AML-193 (cell line): ENCODE data around the gene NSDHL.

Experiments used
- DNase-seq, 2 experiments: peaks; one replicate each; lab custom pipeline; 2025; lab: John Stamatoyannopoulos, UW

Gene NSDHL

GRCh38 chrX:152844256-152844655, 13.4 kb downstream of the NSDHL start:
- no peak for DNase-seq

- no peak for DNase-seq
Measured at GRCh38 chrX:152845618-152846240, 14.9 kb downstream of the NSDHL start.

GRCh38 chrX:152847281-152847680, 16.4 kb downstream of the NSDHL start:
- DNase-seq: no peak

- DNase-seq: no peak
Measured at GRCh38 chrX:152850465-152850864, 19.6 kb downstream of the NSDHL start.

GRCh38 chrX:152853986-152854385, 23.1 kb downstream of the NSDHL start:
- no peak for DNase-seq

GRCh38 chrX:152861116-152861515, 30.3 kb downstream of the NSDHL start:
- no peak for DNase-seq

- DNase-seq: no peak
Measured at GRCh38 chrX:152861826-152862225, 31.0 kb downstream of the NSDHL start.

GRCh38 chrX:152865232-152865920, 34.5 kb downstream of the NSDHL start:
- DNase-seq: no peak

GRCh38 chrX:152866386-152866785, 35.5 kb downstream of the NSDHL start:
- no peak for DNase-seq

GRCh38 chrX:152869972-152870371, 39.1 kb downstream of the NSDHL start:
- no peak for DNase-seq

- DNase-seq: no peak
Measured at GRCh38 chrX:152871260-152871659, 40.4 kb downstream of the NSDHL start.

- no peak for DNase-seq
Measured at GRCh38 chrX:152872522-152872921, 41.7 kb downstream of the NSDHL start.

GRCh38 chrX:152873361-152873760, 42.5 kb downstream of the NSDHL start:
- no peak for DNase-seq

GRCh38 chrX:152876931-152877840, 46.3 kb downstream of the NSDHL start:
- no peak for DNase-seq

- no peak for DNase-seq
Measured at GRCh38 chrX:152878976-152879755, 48.3 kb downstream of the NSDHL start.

GRCh38 chrX:152881289-152881688, 50.4 kb downstream of the NSDHL start:
- no peak for DNase-seq

- DNase-seq: no peak
Measured at GRCh38 chrX:152884171-152884570, 53.3 kb downstream of the NSDHL start.

GRCh38 chrX:152886716-152887115, 55.9 kb downstream of the NSDHL start:
- DNase-seq: no peak

GRCh38 chrX:152892499-152892898, 61.6 kb downstream of the NSDHL start:
- no peak for DNase-seq

GRCh38 chrX:152892999-152893891, 62.4 kb downstream of the NSDHL start:
- DNase-seq: no peak
